GM18517 (cell line): ENCODE data around the gene TMEM119.
"Not testable (repeated sequence)": the region's sequence is repeated elsewhere in the genome, so short reads cannot be mapped to it uniquely, and the experiment has no call there.

ENCODE experiments used
- ATAC-seq: cut with Tn5 transposase; IDR thresholded peaks from one replicate; pipeline ENCODE4 v1.9.1; 2021; ENCODE audit warnings: mild to moderate bottlenecking, moderate library complexity; ENCODE audit not compliant: unreplicated experiment

TMEM119 gene

DNA sequence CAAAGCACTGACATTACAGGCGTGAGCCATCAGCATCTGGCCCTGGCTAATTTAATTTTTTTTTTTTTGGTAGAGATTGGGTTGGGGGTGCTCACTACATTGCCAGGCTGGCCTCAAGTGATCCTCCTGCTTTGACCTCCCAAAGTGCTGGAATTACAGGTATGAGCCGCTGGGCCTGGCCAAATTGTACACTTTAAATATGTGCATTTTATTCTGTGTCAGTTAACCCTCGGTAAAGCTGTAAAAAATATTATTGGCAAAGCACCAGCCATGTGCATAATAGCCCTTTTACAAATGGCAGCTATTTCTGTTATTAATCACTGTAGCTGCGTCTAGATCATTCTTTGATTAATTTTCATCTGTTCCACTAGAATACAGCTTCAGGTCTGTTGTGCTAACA is 12.0 kb downstream of the TMEM119 start:
- no peak for ATAC-seq

GRCh38 chr12:108584456-108585065 is 13.3 kb downstream of the TMEM119 start:
- no peak for ATAC-seq

DNA sequence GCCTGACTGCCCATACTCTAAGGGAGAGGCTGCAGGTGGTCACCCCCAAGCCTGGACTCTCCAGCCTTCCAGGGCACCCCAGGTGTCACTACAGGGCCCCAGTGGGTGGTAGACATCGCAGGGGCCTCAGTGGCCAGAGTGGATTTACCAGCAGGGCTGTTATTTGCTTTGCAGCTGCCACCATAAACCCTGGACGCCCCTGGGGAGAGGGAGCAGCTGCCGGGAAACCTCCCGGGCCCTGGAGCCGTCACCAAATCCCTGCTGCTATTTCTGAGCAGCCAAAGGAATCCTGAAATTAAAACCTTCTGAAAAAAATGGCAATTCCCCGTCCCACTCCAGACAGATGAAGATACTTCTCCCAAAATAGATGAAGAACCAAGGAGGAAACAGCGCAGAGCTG is 13.9 kb downstream of the TMEM119 start:
- ATAC-seq = no peak

- no peak for ATAC-seq
These were observed 14.7 kb downstream of the TMEM119 start for GRCh38 chr12:108582978-108583770.

DNA sequence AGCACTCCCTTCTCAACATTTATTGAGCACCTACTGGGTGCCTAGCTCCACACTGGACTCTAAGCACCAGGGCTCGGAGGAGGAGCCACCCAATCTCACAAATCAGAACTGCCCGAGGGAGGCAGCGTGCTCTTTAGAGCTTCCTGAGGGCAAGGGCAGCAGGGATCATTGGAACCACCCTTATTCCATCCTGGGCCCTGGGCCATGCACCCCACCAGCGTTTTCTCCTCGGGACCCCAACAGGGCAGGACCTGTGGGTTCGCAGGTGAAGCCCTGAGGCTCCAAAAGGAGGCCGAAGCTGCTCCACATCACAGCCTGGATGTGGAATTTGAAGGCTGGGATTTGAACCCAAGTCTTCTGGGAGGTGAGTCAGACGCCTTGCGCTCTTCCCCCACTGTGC is 15.4 kb downstream of the TMEM119 start:
- ATAC-seq = no peak

GRCh38 chr12:108581311-108582227 is 16.3 kb downstream of the TMEM119 start:
- ATAC-seq = no peak

GRCh38 chr12:108580531-108580930 is 17.4 kb downstream of the TMEM119 start:
- no peak for ATAC-seq

- no peak for ATAC-seq
These were observed 19.1 kb downstream of the TMEM119 start for GRCh38 chr12:108578813-108579212.

DNA sequence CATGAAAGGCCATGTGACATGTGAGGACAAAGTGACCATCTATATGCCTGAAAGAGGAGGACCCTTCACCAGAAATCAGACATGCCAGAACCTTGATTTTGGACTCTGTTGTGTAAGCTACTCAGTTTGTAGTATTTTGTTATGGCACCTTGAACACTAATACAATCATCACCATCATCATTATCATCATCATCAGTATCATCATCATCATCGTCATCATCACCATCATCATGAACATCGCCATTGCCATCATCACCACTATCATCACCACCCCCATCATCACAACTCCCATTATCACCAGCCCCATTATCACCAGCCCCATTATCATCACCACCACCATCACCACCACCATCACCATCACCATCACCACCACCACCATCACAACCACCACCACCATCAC is 19.6 kb downstream of the TMEM119 start:
- no peak for ATAC-seq

DNA sequence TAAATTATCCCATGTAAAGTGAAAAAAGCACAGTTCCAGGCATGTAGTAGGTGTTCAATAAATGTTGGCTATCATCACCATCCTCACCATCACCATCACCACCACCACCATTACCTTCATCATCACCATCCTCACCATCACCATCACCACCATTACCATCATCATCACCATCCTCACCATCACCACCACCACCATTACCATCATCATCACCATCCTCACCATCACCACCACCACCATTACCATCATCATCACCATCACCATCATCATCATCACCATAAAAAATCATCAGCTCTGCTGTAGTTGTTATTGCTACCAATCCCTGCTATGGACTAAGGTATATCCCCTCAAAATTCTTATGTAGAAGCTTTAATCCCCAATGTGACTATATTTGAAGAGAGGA is 20.4 kb downstream of the TMEM119 start:
- ATAC-seq = no peak

DNA sequence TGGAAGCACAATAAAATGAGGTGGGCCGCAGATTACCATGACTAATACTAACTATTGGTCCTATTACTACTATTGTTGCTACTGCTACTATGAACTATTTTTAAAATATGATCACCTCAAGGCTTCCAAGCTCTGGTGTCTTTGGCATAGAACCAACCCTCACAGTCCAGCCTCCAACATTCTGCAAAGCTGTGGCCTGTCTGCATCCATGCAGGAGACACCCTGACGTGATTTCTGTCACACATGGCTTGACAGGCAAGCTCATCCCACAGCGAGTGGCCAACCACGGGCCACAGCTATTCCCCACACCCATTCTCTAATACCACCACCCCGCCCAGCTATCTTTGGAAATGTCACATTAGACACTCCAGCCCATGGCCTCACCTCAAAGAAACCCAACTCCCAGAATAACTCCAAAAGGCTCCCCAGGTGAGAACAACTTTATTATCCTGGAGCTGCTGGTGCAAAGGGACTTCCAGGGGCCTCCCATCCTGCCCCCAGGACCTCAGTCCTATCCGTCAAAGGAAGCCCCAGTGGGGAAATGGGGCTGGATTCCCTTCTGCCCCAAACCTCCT is 21.1 kb downstream of the TMEM119 start:
- ATAC-seq = no peak

- no peak for ATAC-seq
These were observed 22.5 kb downstream of the TMEM119 start for GRCh38 chr12:108575199-108575912.

- not testable (repeated sequence) for ATAC-seq
These were observed 23.6 kb downstream of the TMEM119 start for GRCh38 chr12:108574276-108574675.

- ATAC-seq = peak; percentile 30
These were observed 24.6 kb downstream of the TMEM119 start for GRCh38 chr12:108573317-108573716.

DNA sequence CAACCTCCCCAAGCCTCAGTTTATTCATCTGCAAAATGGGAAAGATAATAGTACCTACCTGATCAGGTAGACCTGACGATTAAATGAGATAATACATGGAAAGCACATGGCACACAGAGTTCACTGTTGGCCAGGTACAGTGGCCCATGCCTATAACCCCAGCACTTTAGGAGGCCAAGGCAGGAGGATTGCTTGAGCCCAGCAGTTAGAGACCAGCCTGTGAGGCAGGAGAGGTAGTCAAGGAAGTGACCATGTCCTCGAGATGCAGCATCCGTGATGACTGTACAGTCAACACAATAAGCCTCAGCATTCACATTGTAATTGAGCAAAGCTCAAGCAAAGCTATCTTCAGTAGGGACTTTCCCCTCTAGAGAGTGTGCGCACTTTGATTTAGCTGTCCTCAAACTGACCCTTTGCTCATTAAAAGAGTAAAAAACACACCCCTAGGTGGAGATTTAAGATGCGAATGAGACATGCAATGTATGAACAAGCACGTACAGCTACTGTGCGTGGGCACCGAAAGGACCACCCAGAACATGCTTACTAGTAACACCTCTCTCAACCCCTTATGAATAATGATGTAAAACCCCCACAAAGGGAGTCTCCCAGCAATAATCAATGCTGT is 25.6 kb downstream of the TMEM119 start:
- ATAC-seq = peak; percentile 34

DNA sequence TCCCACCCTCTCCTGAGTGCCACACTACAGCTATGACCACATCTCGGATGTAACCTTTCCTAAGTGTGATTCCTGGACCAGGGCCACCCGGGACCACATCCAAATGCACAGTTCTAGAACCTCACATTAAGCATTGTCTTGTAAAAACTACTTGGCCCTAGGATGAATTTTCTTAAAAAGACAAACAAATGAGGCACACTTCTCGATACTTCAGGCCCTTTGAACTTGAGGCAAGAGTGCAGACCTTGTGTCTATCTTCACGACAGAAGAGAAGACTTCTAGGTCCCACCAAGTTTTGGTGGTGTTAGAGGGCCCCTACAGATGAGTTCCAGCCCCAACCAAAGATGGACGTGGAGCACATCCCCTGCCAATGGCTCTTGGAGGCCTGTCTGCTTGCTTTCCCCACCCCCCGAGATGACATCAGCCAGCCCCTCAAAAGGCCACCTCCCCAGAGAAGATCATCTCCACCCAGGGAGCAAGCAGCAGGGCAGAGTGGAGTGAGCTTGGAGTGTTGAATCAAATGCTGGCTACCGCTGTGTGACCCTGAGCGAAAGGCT is 26.2 kb downstream of the TMEM119 start:
- ATAC-seq = no peak

- no peak for ATAC-seq
These were observed 26.9 kb downstream of the TMEM119 start for GRCh38 chr12:108570743-108571608.

GRCh38 chr12:108568338-108569154 is 29.3 kb downstream of the TMEM119 start:
- peak; percentile 71 for ATAC-seq
